HCT116 (cell line): ENCODE data around the gene TMUB1. TPM values are rescaled to one million over a fixed set of nuclear protein-coding genes. Genes with fewer than 3 reads are reported as not detected.

Source experiments
- ATAC-seq: fragments of 200-7000 bp; cut with Tn5 transposase; 2 replicates; pipeline ENCODE4 v1.9.1; 2020; ENCODE audit warnings: mild to moderate bottlenecking, moderate library complexity
- BruUV-seq: library from RNA; stranded (reverse); fragments of 400-500 nt; replicated peaks from 2 replicates; lab custom pipeline; 2021; lab: Mats Ljungman, UMichigan
- CTCF ChIA-PET: fragments of 300-600 bp; sonication (Branson Sonifier 250); formaldehyde crosslinking; loops from one replicate; lab custom pipeline; 2021; ENCODE audit warnings: antibody characterized with exemption; lab: Charles Lee
- POLR2A ChIA-PET: fragments of 300-600, 350-600 bp; sonication (Branson Sonifier 250); formaldehyde crosslinking; loops from one replicate; lab custom pipeline; 2021; ENCODE audit warnings: antibody characterized with exemption; lab: Charles Lee
- RAD21 ChIA-PET, 2 experiments: fragments of 300-600 bp; sonication (Branson Sonifier 250); formaldehyde crosslinking; loops; one replicate each; lab custom pipeline; 2023; ENCODE audit warnings: low total read pairs in 2 of 2; ENCODE audit not compliant: uncharacterized antibody in 2 of 2, unreplicated experiment in 2 of 2, low non-redundant PET in 1 of 2; lab: Charles Lee
- DNase-seq: peaks from one replicate; pipeline ENCODE4 v3.0.0-alpha.2; 2010; ENCODE audit warnings: low read depth, low spot score
- H2AFZ ChIP-seq: fragments of 200-600 bp; shearing (Covaris generic), sonication (generic); 2 replicates; pipeline ENCODE4 v1.6.1; 2017; ENCODE audit warnings: low read depth, mixed run types, mixed read lengths, antibody characterized with exemption, low read length; ENCODE audit not compliant: poor library complexity, severe bottlenecking
- H3K27ac ChIP-seq: 2 replicates; pipeline ENCODE4 v1.5.1; 2012; ENCODE audit warnings: low read depth, low read length
- H3K27me3 ChIP-seq: fragments of 200-600 bp; sonication (generic); 2 replicates; pipeline ENCODE4 v1.6.1; 2016; ENCODE audit warnings: mixed run types, low read length, mixed read lengths; ENCODE audit not compliant: insufficient read depth
- H3K36me3 ChIP-seq, 2 experiments: fragments of 200-500 bp in 1 of 2; fragments of 200-600 bp in 1 of 2; sonication (Bioruptor generic) in 1 of 2; sonication (generic) in 1 of 2; 2 replicates each; pipeline versions ENCODE4 v1.5.1 to v1.6.1; 2014 to 2016; ENCODE audit warnings: low read length in 2 of 2, inconsistent platforms in 1 of 2, mixed read lengths in 1 of 2, mixed run types in 1 of 2; ENCODE audit not compliant: insufficient read depth in 2 of 2, control insufficient read depth in 1 of 2
- H3K4me1 ChIP-seq, 2 experiments: fragments of 200-600 bp in 1 of 2; sonication (generic) in 1 of 2; 2 replicates each; pipeline versions ENCODE4 v1.5.1 to v1.6.1; 2012 to 2017; ENCODE audit warnings: low read length in 2 of 2, inconsistent platforms in 1 of 2, mild to moderate bottlenecking in 1 of 2, mixed read lengths in 1 of 2, mixed run types in 1 of 2, moderate library complexity in 1 of 2; ENCODE audit not compliant: insufficient read depth in 2 of 2, control insufficient read depth in 1 of 2
- H3K4me2 ChIP-seq: fragments of 200-600 bp; sonication (generic); 2 replicates; pipeline ENCODE4 v1.6.1; 2017; ENCODE audit warnings: mixed run types, low read length, mixed read lengths
- H3K4me3 ChIP-seq, 2 experiments: fragments of 200-600 bp in 1 of 2; sonication (generic) in 1 of 2; replicated peaks in 1 of 2; 2 replicates each; pipeline ENCODE4 v1.5.1; 2011 to 2016; ENCODE audit warnings: low read length in 2 of 2, control low read depth in 1 of 2, low read depth in 1 of 2, mild to moderate bottlenecking in 1 of 2, mixed read lengths in 1 of 2, mixed run types in 1 of 2
- H3K79me2 ChIP-seq: fragments of 200-600 bp; sonication (generic); 2 replicates; pipeline ENCODE4 v1.6.1; 2017; ENCODE audit warnings: mild to moderate bottlenecking, mixed run types, low read length, moderate library complexity, mixed read lengths; ENCODE audit not compliant: insufficient read depth
- H3K9ac ChIP-seq: fragments of 200-600 bp; sonication (generic); 2 replicates; pipeline ENCODE4 v1.6.1; 2016; ENCODE audit warnings: low read length, mixed read lengths
- H3K9me2 ChIP-seq: fragments of 200-600 bp; sonication (generic), shearing (Covaris generic); 2 replicates; pipeline ENCODE4 v1.6.1; 2017; ENCODE audit warnings: mixed run types, mild to moderate bottlenecking, moderate library complexity; ENCODE audit not compliant: insufficient read depth
- H3K9me3 ChIP-seq, 2 experiments: fragments of 200-500 bp in 1 of 2; fragments of 200-600 bp in 1 of 2; sonication (Bioruptor generic) in 1 of 2; sonication (generic) in 1 of 2; 2 replicates each; pipeline ENCODE4 v1.6.1; 2014 to 2017; ENCODE audit warnings: low read length in 2 of 2, mixed read lengths in 2 of 2, inconsistent platforms in 1 of 2, low read depth in 1 of 2, mild to moderate bottlenecking in 1 of 2, mixed run types in 1 of 2, moderate library complexity in 1 of 2; ENCODE audit not compliant: control insufficient read depth in 1 of 2, insufficient read depth in 1 of 2
- H4K20me1 ChIP-seq: fragments of 200-600 bp; sonication (generic), shearing (Covaris generic); 2 replicates; pipeline ENCODE4 v1.6.1; 2017; ENCODE audit warnings: mixed run types, mild to moderate bottlenecking, moderate library complexity; ENCODE audit not compliant: insufficient read depth
- CBX3 ChIP-seq: IDR thresholded peaks from 2 replicates; pipeline ENCODE4 v1.6.1; 2012; ENCODE audit warnings: low read depth
- CEBPB ChIP-seq: IDR thresholded peaks from 2 replicates; pipeline ENCODE4 v1.6.1; 2012; ENCODE audit warnings: low read depth
- CTCF ChIP-seq, 3 experiments: fragments of 200-600 bp in 1 of 3; sonication (generic) in 1 of 3; IDR thresholded peaks in 2 of 3; conservative IDR thresholded peaks in 1 of 3; 2 replicates each; pipeline ENCODE4 v1.5.1; 2012 to 2017; ENCODE audit warnings: low read depth in 2 of 3, low read length in 2 of 3, antibody characterized with exemption in 1 of 3, borderline replicate concordance in 1 of 3, control low read depth in 1 of 3, mild to moderate bottlenecking in 1 of 3, mixed read lengths in 1 of 3, mixed run types in 1 of 3, moderate library complexity in 1 of 3; ENCODE audit not compliant: insufficient read depth in 1 of 3
- EGR1 ChIP-seq: IDR thresholded peaks from 2 replicates; pipeline ENCODE4 v1.6.1; 2012; ENCODE audit warnings: low read depth
- ELF1 ChIP-seq: IDR thresholded peaks from 2 replicates; pipeline ENCODE4 v1.6.1; 2012; ENCODE audit warnings: low read depth, borderline replicate concordance
- EZH2 ChIP-seq: fragments of 200-600 bp; sonication (generic); IDR thresholded peaks from 2 replicates; pipeline ENCODE4 v1.6.1; 2017; ENCODE audit warnings: antibody characterized with exemption, mixed run types
- EZH2phosphoT487 ChIP-seq: fragments of 200-600 bp; IDR thresholded peaks from 2 replicates; pipeline ENCODE4 v1.6.1; 2018; ENCODE audit warnings: antibody characterized with exemption, borderline replicate concordance
- JUND ChIP-seq: IDR thresholded peaks from 2 replicates; pipeline ENCODE4 v1.6.1; 2012
- POLR2A ChIP-seq: IDR thresholded peaks from 2 replicates; pipeline ENCODE4 v1.7.0; 2011; ENCODE audit warnings: borderline replicate concordance; ENCODE audit not compliant: insufficient read depth, insufficient read length; ENCODE audit errors: extremely low read depth
- POLR2AphosphoS5 ChIP-seq: IDR thresholded peaks from 2 replicates; pipeline ENCODE4 v1.6.1; 2011; ENCODE audit warnings: mild to moderate bottlenecking, low read depth, low read length, moderate library complexity
- REST ChIP-seq: IDR thresholded peaks from 2 replicates; pipeline ENCODE4 v1.6.1; 2012; ENCODE audit warnings: low read depth
- SIN3A ChIP-seq: IDR thresholded peaks from 2 replicates; pipeline ENCODE4 v1.6.1; 2012; ENCODE audit warnings: low read depth
- SRF ChIP-seq: IDR thresholded peaks from 2 replicates; pipeline ENCODE4 v1.6.1; 2012; ENCODE audit warnings: low read depth
- TCF7L2 ChIP-seq: IDR thresholded peaks from 2 replicates; pipeline ENCODE4 v1.7.0; 2011; ENCODE audit warnings: borderline replicate concordance, inconsistent platforms; ENCODE audit not compliant: insufficient read depth, insufficient read length; ENCODE audit errors: extremely low read depth
- YY1 ChIP-seq: IDR thresholded peaks from 2 replicates; pipeline ENCODE4 v1.6.1; 2011; ENCODE audit warnings: low read length, low read depth, moderate library complexity, mild to moderate bottlenecking; ENCODE audit not compliant: insufficient replicate concordance; ENCODE audit errors: extremely low read depth
- ZNF274 ChIP-seq: fragments of 200-500 bp; sonication (Bioruptor generic); IDR thresholded peaks from 2 replicates; pipeline ENCODE4 v1.6.1; 2014; ENCODE audit warnings: mild to moderate bottlenecking, low read depth, low read length, inconsistent platforms
- intact Hi-C: fragments of 100-400 bp; cut with micrococcal nuclease; formaldehyde crosslinking; loops from 2 replicates; pipeline ENCODE4 v1.10.0; 2022
- total RNA-seq: library from RNA; stranded (reverse); gene quantifications from one replicate; pipeline ENCODE4 v1.2.1, GENCODE V29; 2021; ENCODE audit not compliant: unreplicated experiment
- TF ChIP-seq, protein P1 (sequence below): IDR thresholded peaks from 2 replicates; pipeline ENCODE4 v1.6.1; 2012
- TF ChIP-seq, protein P2 (sequence below): IDR thresholded peaks from 2 replicates; pipeline ENCODE4 v1.6.1; 2012
- TF ChIP-seq, protein P3 (sequence below): IDR thresholded peaks from 2 replicates; pipeline ENCODE4 v1.6.1; 2011; ENCODE audit warnings: mild to moderate bottlenecking, low read length, moderate library complexity; ENCODE audit not compliant: insufficient replicate concordance; ENCODE audit errors: extremely low read depth

TMUB1 gene
- total RNA-seq, 1 experiment from 2014 or later = 75.8 TPM

DNA sequence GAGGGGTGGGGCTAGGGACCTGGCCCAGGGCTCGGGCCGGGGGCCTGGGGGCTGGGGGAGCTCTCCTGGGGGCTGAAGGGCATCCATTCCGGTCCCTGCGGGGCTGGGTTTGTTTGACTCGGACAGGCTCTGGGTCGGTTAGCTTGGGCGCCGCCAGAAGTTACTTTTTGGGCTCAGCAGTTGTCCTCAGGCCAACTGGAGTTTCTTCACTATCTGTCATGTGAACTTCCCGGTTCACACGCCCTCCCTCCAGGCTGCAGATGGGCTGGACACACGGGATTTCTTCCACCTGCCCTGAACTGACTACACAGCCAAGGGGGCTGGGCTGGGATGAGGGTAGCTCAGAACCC is 20.1 kb downstream of the TMUB1 start:
- Histone ChIP-seq H3K36me3 (peaks cover 23 to 27% of the 10 kb centered on the region in 2 experiments), H4K20me1 (no peaks in the 10 kb centered on the region), H3K27me3 (no peaks in the 10 kb centered on the region), H3K4me1 (peaks cover 22 to 43% of the 10 kb centered on the region in 2 experiments), H3K4me2 (peak overlapping the region; percentile 95), H3K4me3 (peak overlapping the region; percentile 81 to 90), H3K9me2 (no peaks in the 10 kb centered on the region)
- intact Hi-C loops = no loop called here
- RAD21 ChIA-PET = interaction anchor here in 1 of 2 experiments (0.6 to 1.4 kb wide), 3 partner anchors 16 to 50 kb away, joined by 3 to 6 read pairs (median 4); partner anchors contain the start of gene ABCB8
- no TSS peak for BruUV-seq
- POLR2A ChIA-PET = interaction anchor here (1.1 to 1.7 kb wide), 5 partner anchors 9 to 54 kb away, joined by 3 to 11 read pairs (median 9); partner anchors contain the start of genes AGAP3, FASTK and TMUB1
- ATAC-seq (no peak), DNase-seq (no peak)
- TF ChIP-seq POLR2AphosphoS5 = no peak
- no peak for TF ChIP-seq ELF1
- TF ChIP-seq SRF = no peak
- TF ChIP-seq, protein P1, sequence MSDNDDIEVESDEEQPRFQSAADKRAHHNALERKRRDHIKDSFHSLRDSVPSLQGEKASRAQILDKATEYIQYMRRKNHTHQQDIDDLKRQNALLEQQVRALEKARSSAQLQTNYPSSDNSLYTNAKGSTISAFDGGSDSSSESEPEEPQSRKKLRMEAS = no peak
- no peak for TF ChIP-seq POLR2A
- no peak for TF ChIP-seq CBX3
- no peak for TF ChIP-seq JUND
- TF ChIP-seq TCF7L2 = no peak
- no peak for TF ChIP-seq YY1
- no peak for TF ChIP-seq ZNF274
- TF ChIP-seq EZH2phosphoT487 = no peak
- TF ChIP-seq, protein P2, sequence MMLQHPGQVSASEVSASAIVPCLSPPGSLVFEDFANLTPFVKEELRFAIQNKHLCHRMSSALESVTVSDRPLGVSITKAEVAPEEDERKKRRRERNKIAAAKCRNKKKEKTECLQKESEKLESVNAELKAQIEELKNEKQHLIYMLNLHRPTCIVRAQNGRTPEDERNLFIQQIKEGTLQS = no peak
- TF ChIP-seq CEBPB = no peak
- TF ChIP-seq REST = no peak
- TF ChIP-seq CTCF (IDR thresholded peaks at IDR 0.05 in 2 of 3, conservative IDR thresholded peaks at IDR 0.05 in 1 of 3; ENCODE audit: borderline replicate concordance in 1 of 3, insufficient read depth in 1 of 3, low read depth in 2 of 3, low read length in 2 of 3) = no peak
- TF ChIP-seq, protein P3, sequence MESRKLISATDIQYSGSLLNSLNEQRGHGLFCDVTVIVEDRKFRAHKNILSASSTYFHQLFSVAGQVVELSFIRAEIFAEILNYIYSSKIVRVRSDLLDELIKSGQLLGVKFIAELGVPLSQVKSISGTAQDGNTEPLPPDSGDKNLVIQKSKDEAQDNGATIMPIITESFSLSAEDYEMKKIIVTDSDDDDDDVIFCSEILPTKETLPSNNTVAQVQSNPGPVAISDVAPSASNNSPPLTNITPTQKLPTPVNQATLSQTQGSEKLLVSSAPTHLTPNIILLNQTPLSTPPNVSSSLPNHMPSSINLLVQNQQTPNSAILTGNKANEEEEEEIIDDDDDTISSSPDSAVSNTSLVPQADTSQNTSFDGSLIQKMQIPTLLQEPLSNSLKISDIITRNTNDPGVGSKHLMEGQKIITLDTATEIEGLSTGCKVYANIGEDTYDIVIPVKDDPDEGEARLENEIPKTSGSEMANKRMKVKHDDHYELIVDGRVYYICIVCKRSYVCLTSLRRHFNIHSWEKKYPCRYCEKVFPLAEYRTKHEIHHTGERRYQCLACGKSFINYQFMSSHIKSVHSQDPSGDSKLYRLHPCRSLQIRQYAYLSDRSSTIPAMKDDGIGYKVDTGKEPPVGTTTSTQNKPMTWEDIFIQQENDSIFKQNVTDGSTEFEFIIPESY = no peak
- TF ChIP-seq EGR1 = no peak
- no peak for TF ChIP-seq SIN3A
- no peak for TF ChIP-seq EZH2
- TF ChIP-seq, all 23 proteins: peak for 0
- H3K79me2 ChIP-seq = peaks cover 72% of the 10 kb centered on the region
- CTCF ChIA-PET = interaction anchor here (1.4 to 2.1 kb wide), 4 partner anchors 35 to 50 kb away, joined by 3 to 8 read pairs (median 7); partner anchors contain the start of gene ABCB8
- H3K27ac ChIP-seq = peak overlapping the region; percentile 87
- no peaks in the 10 kb centered on the region for H3K9me3 ChIP-seq
- no peak overlapping the region for H2AFZ ChIP-seq
- peak overlapping the region; percentile 91 for H3K9ac ChIP-seq
